ENCODE measurements around the gene MEGF6.

Gene MEGF6

DNA sequence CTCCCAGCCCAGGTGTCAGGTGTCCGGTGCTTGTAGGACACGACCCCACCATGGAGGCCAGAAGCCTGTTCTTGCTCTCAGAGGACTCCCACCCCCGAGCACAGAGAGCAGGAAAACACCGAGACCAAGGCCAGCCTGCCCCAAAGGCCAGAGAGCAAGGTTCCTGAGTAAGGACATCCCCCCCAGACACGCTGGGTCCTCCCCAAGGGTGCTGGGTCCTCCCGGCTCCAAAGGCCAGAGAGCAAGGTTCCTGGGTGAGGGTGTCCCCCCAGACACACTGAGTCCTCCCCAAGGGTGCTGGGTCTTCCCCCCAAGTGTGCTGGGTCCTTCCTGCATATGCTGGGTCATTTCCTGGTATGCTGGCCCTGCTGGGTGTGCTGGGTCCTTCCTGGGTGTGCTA lies 40.0 kb downstream of the MEGF6 start:
- no peak for TF ChIP-seq POLR2AphosphoS5 (IDR thresholded peaks at IDR 0.05; ENCODE audit: low read depth, low read length)
- no peak for TF ChIP-seq TAF1 (IDR thresholded peaks at IDR 0.05; ENCODE audit: borderline replicate concordance, low read depth, low read length)
- no peak for TF ChIP-seq POLR2A (IDR thresholded peaks at IDR 0.05; ENCODE audit: low read depth, low read length)
- DNase-seq (ENCODE audit: insufficient read length) (no peak), FAIRE-seq (no peak)

DNA sequence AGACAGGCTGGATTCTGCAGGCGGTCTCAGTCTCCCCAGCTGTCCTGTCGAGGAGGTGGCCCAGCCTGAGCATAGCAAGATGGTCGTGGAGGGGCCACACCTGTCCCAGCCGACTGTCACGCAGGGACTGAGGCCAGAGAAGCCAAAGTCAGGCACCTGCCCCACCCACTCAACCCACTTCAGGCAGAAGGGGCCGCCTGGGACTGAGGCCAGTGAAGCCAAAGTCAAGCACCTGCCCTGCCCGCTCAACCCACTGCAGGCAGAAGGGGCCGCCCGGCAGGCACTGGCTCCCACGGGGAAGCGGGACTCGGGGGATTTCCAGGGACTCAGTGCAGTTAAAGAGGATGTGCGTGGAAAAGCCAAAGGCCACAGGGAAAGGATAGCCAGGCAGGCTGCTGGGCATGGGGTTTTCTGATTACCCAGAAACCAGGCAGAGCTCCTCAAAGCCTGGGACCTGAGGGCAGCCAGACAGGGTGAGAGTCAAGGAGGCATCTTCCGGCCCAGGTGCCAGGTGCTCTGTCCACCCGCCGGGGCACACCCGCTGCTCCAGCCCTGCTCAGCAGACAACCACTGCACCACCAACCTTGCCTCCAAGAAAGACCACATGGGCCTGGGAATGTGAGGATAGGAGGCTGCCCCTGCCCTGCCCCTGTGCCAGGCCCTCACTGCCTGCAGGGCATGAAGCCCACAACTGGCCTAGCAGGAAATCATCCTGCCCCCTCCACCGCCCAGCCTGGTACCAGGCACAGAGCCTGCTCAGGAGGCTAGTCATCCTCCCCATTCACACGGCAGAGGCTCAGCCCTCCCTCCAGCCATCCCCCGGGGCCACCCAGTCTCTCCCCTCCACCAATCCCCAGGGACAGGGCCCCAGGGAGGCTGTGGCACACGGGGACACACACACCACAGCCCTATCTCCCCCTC lies 41.0 kb downstream of the MEGF6 start:
- DNase-seq (ENCODE audit: insufficient read length) (no peak), FAIRE-seq (no peak)
- TF ChIP-seq POLR2AphosphoS5 (IDR thresholded peaks at IDR 0.05; ENCODE audit: low read depth, low read length) (no peak), TAF1 (IDR thresholded peaks at IDR 0.05; ENCODE audit: borderline replicate concordance, low read depth, low read length) (no peak), POLR2A (IDR thresholded peaks at IDR 0.05; ENCODE audit: low read depth, low read length) (no peak)

DNA sequence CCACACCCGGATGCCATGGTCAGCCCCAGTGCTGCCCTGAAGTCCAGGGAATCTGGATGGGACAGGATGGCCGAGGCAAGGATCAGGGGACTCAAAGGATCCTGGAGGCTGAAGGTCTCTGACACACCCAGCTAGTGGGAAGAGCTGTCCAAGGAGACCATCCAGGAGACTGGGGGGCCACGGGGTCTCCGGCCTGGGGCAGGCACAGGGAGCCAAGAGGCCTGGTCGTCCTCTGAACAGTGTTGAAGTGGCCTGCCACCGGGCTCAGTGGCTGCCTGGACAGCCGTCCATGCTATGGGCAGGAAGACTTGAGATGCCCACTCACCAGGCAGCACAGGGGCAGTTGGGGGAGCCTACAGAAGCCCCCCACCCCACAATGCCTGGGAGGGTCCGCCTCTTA lies 41.9 kb downstream of the MEGF6 start:
- TF ChIP-seq POLR2A (IDR thresholded peaks at IDR 0.05; ENCODE audit: low read depth, low read length) = no peak
- TF ChIP-seq POLR2AphosphoS5 (IDR thresholded peaks at IDR 0.05; ENCODE audit: low read depth, low read length) = no peak
- TF ChIP-seq TAF1 (IDR thresholded peaks at IDR 0.05; ENCODE audit: borderline replicate concordance, low read depth, low read length) = no peak
- no peak for DNase-seq (ENCODE audit: insufficient read length)
- no peak for FAIRE-seq

DNA sequence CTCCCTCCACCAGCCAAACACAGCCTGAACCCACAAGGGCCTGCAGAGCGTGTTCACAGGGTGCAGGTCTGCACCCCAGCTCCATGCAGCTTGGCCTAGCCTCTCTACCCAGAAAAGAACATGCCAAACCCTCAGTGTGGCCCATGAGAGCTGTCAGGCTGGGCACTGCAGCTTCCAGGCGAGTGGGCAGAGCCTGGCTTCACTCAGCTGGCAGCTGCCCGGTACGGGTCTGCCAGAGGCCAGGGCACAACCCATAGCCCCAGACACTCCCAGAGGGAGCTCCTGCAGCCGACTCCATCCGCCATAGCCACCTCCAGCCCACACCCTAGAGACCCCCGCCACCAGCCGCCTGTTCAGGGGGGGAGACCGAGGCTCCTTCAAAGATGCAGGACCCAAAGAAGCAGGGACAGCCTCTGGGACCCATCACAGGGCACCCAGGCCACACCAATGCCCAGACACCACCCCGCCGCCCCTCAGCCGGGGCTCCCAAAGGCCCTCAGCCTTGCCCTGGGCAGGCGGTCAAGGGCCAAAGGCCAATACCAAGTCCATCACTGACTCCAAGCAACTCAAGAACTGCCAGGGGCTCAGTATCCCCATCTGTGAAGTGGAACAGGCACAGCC lies 42.4 kb downstream of the MEGF6 start:
- DNase-seq (ENCODE audit: insufficient read length) (no peak), FAIRE-seq (no peak)
- TF ChIP-seq POLR2A (IDR thresholded peaks at IDR 0.05; ENCODE audit: low read depth, low read length) = no peak
- TF ChIP-seq POLR2AphosphoS5 (IDR thresholded peaks at IDR 0.05; ENCODE audit: low read depth, low read length) = no peak
- TF ChIP-seq TAF1 (IDR thresholded peaks at IDR 0.05; ENCODE audit: borderline replicate concordance, low read depth, low read length) = no peak

DNA sequence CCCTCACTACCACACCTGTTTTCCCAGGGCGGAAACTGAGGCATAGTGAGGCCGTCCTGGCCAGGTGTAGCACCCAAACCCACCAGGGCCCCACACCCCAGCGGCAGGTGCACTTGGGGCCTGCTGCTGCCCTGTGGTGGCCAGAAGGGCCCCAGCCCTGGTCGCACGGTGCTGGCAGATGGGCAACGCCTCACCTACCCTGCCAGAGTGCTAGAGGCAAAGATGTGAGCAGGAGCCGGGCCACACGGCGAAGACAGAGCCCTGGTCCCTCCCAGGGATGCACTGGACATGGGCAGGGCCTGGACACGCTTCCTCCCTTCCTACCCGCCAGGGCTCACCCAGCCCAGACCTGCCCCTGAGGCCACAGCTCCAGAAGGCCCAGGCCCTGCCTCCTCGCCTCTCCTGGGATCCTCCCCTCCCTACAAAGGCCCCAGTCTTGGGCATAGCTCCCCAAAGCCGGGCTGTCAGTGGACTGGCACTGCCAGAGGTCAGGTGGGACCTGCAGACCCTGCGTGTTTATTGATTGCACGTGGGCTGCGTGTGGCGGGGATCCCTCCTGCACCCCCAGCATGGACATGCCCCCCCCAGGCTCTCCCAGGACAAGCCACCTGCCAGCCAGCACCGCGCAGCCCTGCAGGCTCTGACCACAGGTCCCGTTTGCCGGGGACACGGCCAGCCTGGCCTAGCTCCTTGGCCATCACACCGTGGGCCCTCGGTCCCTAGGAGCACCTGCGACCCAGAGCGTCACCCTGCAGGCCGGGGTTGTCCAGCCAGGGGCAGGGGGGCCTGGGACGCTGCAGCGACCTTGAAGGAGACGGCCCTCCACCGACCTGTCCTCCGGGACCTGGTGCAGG lies 44.1 kb downstream of the MEGF6 start:
- no peak for DNase-seq (ENCODE audit: insufficient read length)
- FAIRE-seq = no peak
- TF ChIP-seq TAF1 (IDR thresholded peaks at IDR 0.05; ENCODE audit: borderline replicate concordance, low read depth, low read length) (no peak), POLR2A (IDR thresholded peaks at IDR 0.05; ENCODE audit: low read depth, low read length) (no peak), POLR2AphosphoS5 (IDR thresholded peaks at IDR 0.05; ENCODE audit: low read depth, low read length) (no peak)

DNA sequence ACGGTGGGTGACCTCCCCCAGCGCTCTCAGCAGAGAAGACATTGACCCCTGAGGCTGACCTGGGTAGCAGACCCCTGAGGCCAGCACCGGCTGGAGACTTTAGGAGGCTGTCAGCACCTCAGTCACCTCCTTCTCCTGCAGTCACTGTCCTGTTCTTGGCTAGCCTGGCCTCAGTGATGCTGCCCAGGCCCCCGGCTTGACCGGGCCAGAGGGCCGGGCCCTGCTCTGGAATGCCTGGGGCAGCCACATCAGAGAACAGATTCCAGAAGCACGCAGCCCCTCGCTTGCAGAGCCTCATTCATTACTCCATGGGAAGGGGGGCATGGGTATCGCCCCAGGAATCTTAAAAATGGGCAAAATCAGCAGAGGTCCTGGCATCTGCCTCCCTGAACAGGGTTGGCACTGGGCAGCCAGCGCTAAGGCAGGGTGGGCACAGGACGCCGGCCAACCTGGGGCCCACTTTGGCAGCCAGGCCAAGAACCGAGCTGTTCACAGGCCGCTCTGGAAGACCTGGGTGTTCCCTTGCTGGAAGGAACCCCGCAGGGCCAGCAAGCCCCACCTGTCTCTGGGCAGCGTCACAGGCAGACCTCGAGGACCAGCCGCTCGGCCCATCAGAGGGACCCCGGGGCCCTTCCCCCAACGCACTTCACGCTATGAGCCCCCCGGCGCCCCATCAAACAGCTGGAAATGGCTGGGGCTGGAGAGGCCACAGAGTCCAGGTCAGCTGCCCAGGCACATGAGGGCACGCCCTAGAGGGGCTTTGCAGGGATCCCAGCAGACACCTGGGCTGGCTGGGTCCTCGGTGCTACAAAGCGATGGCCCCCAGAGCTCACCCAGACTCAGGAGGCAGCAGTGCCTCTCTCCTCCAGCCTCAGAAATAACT lies 45.1 kb downstream of the MEGF6 start:
- DNase-seq (ENCODE audit: insufficient read length) (no peak), FAIRE-seq (no peak)
- TF ChIP-seq TAF1 (IDR thresholded peaks at IDR 0.05; ENCODE audit: borderline replicate concordance, low read depth, low read length) = no peak
- no peak for TF ChIP-seq POLR2A (IDR thresholded peaks at IDR 0.05; ENCODE audit: low read depth, low read length)

DNA sequence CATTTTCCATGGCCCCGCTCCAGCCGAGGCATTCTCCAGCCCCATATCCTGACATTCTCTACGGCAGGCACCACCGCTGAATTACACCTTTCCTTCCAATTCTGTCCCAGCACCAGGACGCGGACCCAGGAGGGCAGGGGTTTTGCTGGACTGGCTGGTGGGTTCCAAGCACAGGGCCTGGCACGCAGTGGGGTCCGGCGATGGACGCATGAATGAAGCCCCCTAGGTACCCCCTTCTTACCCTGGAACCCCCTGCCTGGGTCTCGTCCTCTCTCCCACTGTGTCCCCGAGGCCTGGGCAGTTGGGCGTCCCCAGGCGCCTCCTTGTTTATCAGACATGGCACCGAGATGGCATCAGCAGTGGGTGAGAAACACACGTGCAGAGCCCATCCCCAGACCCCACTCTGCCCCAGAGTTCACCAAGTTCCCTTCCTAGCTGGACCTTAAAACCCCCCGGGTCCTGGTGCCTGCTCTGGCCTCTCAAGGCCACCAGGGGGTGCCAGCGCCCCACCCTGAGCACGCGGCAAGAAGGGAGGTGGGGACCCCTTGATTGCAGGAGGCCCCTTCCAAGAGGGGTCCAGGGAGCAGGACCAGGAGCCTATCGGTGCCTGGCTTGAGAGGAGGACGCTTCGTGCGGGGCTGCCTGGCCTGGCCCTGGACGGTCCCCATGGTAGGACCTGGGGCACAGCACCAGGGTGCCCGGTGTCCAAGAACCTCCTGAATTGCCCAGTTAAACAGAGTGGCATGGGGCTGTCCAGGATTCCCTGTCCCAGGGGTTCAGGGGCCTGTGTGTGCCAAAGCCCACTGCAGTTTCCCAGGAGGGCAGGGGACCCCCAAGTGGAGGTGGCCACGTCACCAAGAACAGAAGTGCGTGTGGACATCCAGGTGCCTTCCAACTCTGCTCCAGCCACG lies 46.1 kb downstream of the MEGF6 start:
- peak; percentile 68 for FAIRE-seq
- DNase-seq (ENCODE audit: insufficient read length) = peak; percentile 90
- TF ChIP-seq POLR2AphosphoS5 (IDR thresholded peaks at IDR 0.05; ENCODE audit: low read depth, low read length) (no peak), POLR2A (IDR thresholded peaks at IDR 0.05; ENCODE audit: low read depth, low read length) (no peak), TAF1 (IDR thresholded peaks at IDR 0.05; ENCODE audit: borderline replicate concordance, low read depth, low read length) (no peak)

DNA sequence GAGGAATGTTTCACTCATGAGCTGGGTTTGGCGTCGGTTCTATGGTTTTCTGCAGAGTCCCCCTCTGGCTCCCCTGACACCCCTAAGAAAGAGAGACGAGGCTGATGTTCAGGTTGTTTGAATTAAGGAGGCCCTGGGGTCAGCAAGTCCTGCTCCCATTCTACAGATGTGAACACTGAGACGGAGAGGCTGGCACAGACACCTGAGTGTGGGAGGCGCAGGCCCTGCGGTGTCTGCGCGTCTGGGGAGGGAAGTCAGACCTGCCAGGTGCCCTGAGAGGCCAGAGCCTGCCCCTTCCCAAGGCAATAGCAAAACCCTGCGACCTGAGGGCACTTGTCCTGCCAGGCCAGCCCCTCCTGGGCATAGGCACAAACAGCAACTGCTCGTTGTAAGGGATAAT lies 47.7 kb downstream of the MEGF6 start:
- no peak for FAIRE-seq
- TF ChIP-seq POLR2A (IDR thresholded peaks at IDR 0.05; ENCODE audit: low read depth, low read length) = no peak

DNA sequence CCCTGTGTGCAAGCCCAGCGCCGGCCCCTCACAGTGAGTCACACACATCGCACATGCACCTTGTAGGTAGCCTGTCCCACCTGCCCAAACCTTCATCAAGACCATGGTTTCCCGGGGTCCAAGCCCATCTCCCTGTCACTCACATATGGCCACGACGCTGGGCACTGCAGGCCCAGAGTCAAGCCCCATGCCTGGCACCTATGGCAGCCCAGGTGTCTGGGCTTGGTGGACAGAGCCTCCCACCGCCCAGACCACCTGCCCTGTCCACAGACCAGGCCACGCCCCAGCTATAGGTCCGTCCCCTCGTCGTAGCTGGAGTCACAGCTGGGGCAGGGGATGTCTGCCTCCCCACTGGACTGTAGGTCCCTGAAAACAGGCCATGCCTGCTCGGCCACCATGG lies 48.2 kb downstream of the MEGF6 start:
- FAIRE-seq (no peak), DNase-seq (ENCODE audit: insufficient read length) (no peak)
- TF ChIP-seq POLR2A (IDR thresholded peaks at IDR 0.05; ENCODE audit: low read depth, low read length) (no peak), POLR2AphosphoS5 (IDR thresholded peaks at IDR 0.05; ENCODE audit: low read depth, low read length) (no peak), TAF1 (IDR thresholded peaks at IDR 0.05; ENCODE audit: borderline replicate concordance, low read depth, low read length) (no peak)

More for the DNA sequence above, 47.7 kb downstream of the MEGF6 start:
- DNase-seq (ENCODE audit: insufficient read length) = no peak

DNA sequence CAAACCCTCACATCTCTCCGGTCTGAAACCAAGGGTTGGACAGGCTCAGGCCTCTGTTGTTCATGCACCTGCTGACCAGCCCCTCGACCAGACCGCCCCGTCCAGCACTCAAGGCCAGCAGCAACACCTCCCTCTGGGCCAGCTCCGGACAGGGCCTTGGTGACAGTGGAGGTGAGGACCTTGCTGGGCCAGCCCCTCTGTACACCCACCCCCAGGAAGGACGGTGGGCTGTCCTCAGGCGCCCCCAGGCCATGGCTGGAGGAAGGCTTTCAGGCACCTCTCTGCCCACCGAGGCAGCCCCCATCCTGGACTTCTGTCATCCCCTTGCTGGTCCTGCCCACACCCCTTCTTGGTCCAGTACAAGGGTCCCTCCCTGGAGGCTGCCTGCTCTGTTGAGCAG lies 48.6 kb downstream of the MEGF6 start:
- FAIRE-seq = no peak
- TF ChIP-seq POLR2A (IDR thresholded peaks at IDR 0.05; ENCODE audit: low read depth, low read length) (no peak), POLR2AphosphoS5 (IDR thresholded peaks at IDR 0.05; ENCODE audit: low read depth, low read length) (no peak), TAF1 (IDR thresholded peaks at IDR 0.05; ENCODE audit: borderline replicate concordance, low read depth, low read length) (no peak)
- DNase-seq (ENCODE audit: insufficient read length) = no peak
